Activated T-cell treated with anti-CD3 and anti-CD28 coated beads for 24 hours (primary cell): ENCODE measurements around the gene KLHL4.
"Not testable (repeated sequence)": the region's sequence is repeated elsewhere in the genome, so short reads cannot be mapped to it uniquely, and the experiment has no call there.

ENCODE experiments used
- DNase-seq: peaks from one replicate; pipeline ENCODE4 v3.0.0-alpha.2; 2020; ENCODE audit warnings: low read depth

KLHL4 gene

GRCh38 chrX:87664381-87664780 lies 146.8 kb downstream of the KLHL4 start:
- no peak for DNase-seq

GRCh38 chrX:87679849-87680248 lies 162.2 kb downstream of the KLHL4 start:
- DNase-seq = no peak

GRCh38 chrX:87687703-87688102 lies 170.1 kb downstream of the KLHL4 start:
- DNase-seq = no peak

- not testable (repeated sequence) for DNase-seq
Observed at GRCh38 chrX:87688113-87688748, 170.6 kb downstream of the KLHL4 start.

GRCh38 chrX:87689218-87689617 lies 171.6 kb downstream of the KLHL4 start:
- DNase-seq = not testable (repeated sequence)

- DNase-seq = no peak
Observed at GRCh38 chrX:87693204-87693603, 175.6 kb downstream of the KLHL4 start.

- DNase-seq = no peak
Observed at GRCh38 chrX:87697409-87697808, 179.8 kb downstream of the KLHL4 start.

GRCh38 chrX:87702795-87703194 lies 185.2 kb downstream of the KLHL4 start:
- DNase-seq = no peak

- DNase-seq = not testable (repeated sequence)
Observed at GRCh38 chrX:87703469-87703868, 185.9 kb downstream of the KLHL4 start.

- DNase-seq = no peak
Observed at GRCh38 chrX:87706134-87706533, 188.5 kb downstream of the KLHL4 start.

GRCh38 chrX:87710580-87710979 lies 193.0 kb downstream of the KLHL4 start:
- no peak for DNase-seq
